GM18951 (cell line): ENCODE data around the gene MOB1B.
"Not testable (repeated sequence)": the region's sequence is repeated elsewhere in the genome, so short reads cannot be mapped to it uniquely, and the experiment has no call there.

Experiments
- POLR2A ChIP-seq: IDR thresholded peaks from 4 replicates; pipeline ENCODE4 v1.6.1; 2011; ENCODE audit warnings: mild to moderate bottlenecking; ENCODE audit not compliant: insufficient read length, insufficient read depth; ENCODE audit errors: extremely low read depth
- in situ Hi-C: fragments of 300-500 bp; cut with MboI; formaldehyde crosslinking; loops from one replicate; pipeline ENCODE4 v1.12.0; 2022; ENCODE audit warnings: low sequenced_read_pairs, mixed read lengths, inconsistent platforms; ENCODE audit not compliant: unreplicated experiment

Gene MOB1B

GRCh38 chr4:71020611-71021010, 118.4 kb downstream of the MOB1B start:
- in situ Hi-C loops, result no loop called here
- no peak for TF ChIP-seq POLR2A

- in situ Hi-C loops, result no loop called here
- no peak for TF ChIP-seq POLR2A
These were observed 123.5 kb downstream of the MOB1B start for GRCh38 chr4:71025654-71026053.

- in situ Hi-C loops, result no loop called here
- no peak for TF ChIP-seq POLR2A
These were observed 123.9 kb downstream of the MOB1B start for GRCh38 chr4:71026086-71026485.

GRCh38 chr4:71027611-71028010, 125.4 kb downstream of the MOB1B start:
- in situ Hi-C loops, result no loop called here
- TF ChIP-seq POLR2A, result no peak

GRCh38 chr4:71029504-71029903, 127.3 kb downstream of the MOB1B start:
- TF ChIP-seq POLR2A, result no peak
- in situ Hi-C loops, result no loop called here

GRCh38 chr4:71032106-71032505, 129.9 kb downstream of the MOB1B start:
- in situ Hi-C loops, result not testable (repeated sequence)
